PC-3 (cell line): ENCODE data around the gene CCR2. TPM values are rescaled to one million over a fixed set of nuclear protein-coding genes. Genes with fewer than 3 reads are reported as not detected.
"Not testable (repeated sequence)": the region's sequence is repeated elsewhere in the genome, so short reads cannot be mapped to it uniquely, and the experiment has no call there.

Experiments
- ATAC-seq: fragments of 200-7000 bp; cut with Tn5 transposase; 2 replicates; pipeline ENCODE4 v1.9.1; 2020; ENCODE audit warnings: mild to moderate bottlenecking, moderate library complexity
- BruUV-seq: library from RNA; stranded (reverse); fragments of 400-500 nt; replicated peaks from 2 replicates; lab custom pipeline; 2021; lab: Mats Ljungman, UMichigan
- CTCF ChIA-PET: fragments of 300-600 bp; sonication (Branson Sonifier 250); formaldehyde crosslinking; loops from one replicate; lab custom pipeline; 2022; ENCODE audit warnings: antibody characterized with exemption; lab: Charles Lee
- POLR2A ChIA-PET: fragments of 300-600 bp; sonication (Branson Sonifier 250); formaldehyde crosslinking; loops from one replicate; lab custom pipeline; 2022; ENCODE audit warnings: antibody characterized with exemption; ENCODE audit not compliant: unreplicated experiment; lab: Charles Lee
- DNase-seq: peaks from one replicate; pipeline ENCODE4 v3.0.0-alpha.2; 2015
- H2AFZ ChIP-seq: fragments of 300-600 bp; sonication (generic); 2 replicates; pipeline ENCODE4 v1.6.0; 2016; ENCODE audit warnings: antibody characterized with exemption, low read length
- H3F3A ChIP-seq: fragments of 300-600 bp; sonication (generic); one replicate; pipeline ENCODE4 v1.6.0; 2017; ENCODE audit warnings: antibody characterized with exemption, low read length, control low read depth, mild to moderate bottlenecking; ENCODE audit not compliant: unreplicated experiment
- H3K27ac ChIP-seq: fragments of 300-600 bp; sonication (generic); 2 replicates; pipeline ENCODE4 v1.5.1; 2016; ENCODE audit warnings: mild to moderate bottlenecking, low read length
- H3K27me3 ChIP-seq: fragments of 300-600 bp; sonication (generic); 2 replicates; pipeline ENCODE4 v1.6.1; 2016; ENCODE audit warnings: low read length, mixed read lengths
- H3K36me3 ChIP-seq: fragments of 300-600 bp; sonication (generic); 2 replicates; pipeline ENCODE4 v1.6.1; 2016; ENCODE audit warnings: low read depth, mixed run types, low read length, mixed read lengths
- H3K4me1 ChIP-seq: fragments of 300-600 bp; sonication (generic); 2 replicates; pipeline ENCODE4 v1.5.1; 2016; ENCODE audit warnings: low read length; ENCODE audit not compliant: insufficient read depth
- H3K4me2 ChIP-seq: fragments of 300-600 bp; sonication (generic); 2 replicates; pipeline ENCODE4 v1.6.0; 2016; ENCODE audit warnings: low read length
- H3K4me3 ChIP-seq: fragments of 300-600 bp; sonication (generic); 2 replicates; pipeline ENCODE4 v1.5.1; 2016; ENCODE audit warnings: mild to moderate bottlenecking, low read length, mixed read lengths
- H3K79me2 ChIP-seq: fragments of 300-600 bp; sonication (generic); 2 replicates; pipeline ENCODE4 v1.6.1; 2017; ENCODE audit warnings: low read length, mixed read lengths
- H3K9ac ChIP-seq: fragments of 300-600 bp; sonication (generic); 2 replicates; pipeline ENCODE4 v1.6.0; 2016; ENCODE audit warnings: mild to moderate bottlenecking, low read length
- H3K9me2 ChIP-seq: fragments of 300-600 bp; sonication (generic); replicated peaks from 2 replicates; pipeline ENCODE4 v1.6.1; 2016; ENCODE audit warnings: mixed run types, low read length, mixed read lengths
- H3K9me3 ChIP-seq: fragments of 300-600 bp; sonication (generic); 2 replicates; pipeline ENCODE4 v1.6.1; 2016; ENCODE audit warnings: low read length, mixed read lengths
- H4K20me1 ChIP-seq: fragments of 300-600 bp; sonication (generic); 2 replicates; pipeline ENCODE4 v1.6.1; 2016; ENCODE audit warnings: low read length, mixed read lengths
- CTCF ChIP-seq: fragments of 300-600 bp; sonication (generic); conservative IDR thresholded peaks from 2 replicates; pipeline ENCODE4 v1.5.1; 2017; ENCODE audit warnings: antibody characterized with exemption, low read depth, mild to moderate bottlenecking, low read length
- EZH2 ChIP-seq: fragments of 300-600 bp; sonication (generic); IDR thresholded peaks from one replicate; pipeline ENCODE4 v1.6.1; 2017; ENCODE audit warnings: antibody characterized with exemption, mild to moderate bottlenecking, low read length; ENCODE audit not compliant: unreplicated experiment
- EZH2phosphoT487 ChIP-seq: fragments of 300-600 bp; sonication (generic); IDR thresholded peaks from 2 replicates; pipeline ENCODE4 v1.6.1; 2018; ENCODE audit warnings: mild to moderate bottlenecking, antibody characterized with exemption, low read length, borderline replicate concordance
- intact Hi-C: fragments of 100-400 bp; cut with micrococcal nuclease; formaldehyde crosslinking; loops from 2 replicates; pipeline ENCODE4 v1.9.0; 2023
- total RNA-seq: library from RNA; depleted of rRNA; stranded (reverse); fragments of >200 nt; gene quantifications from 2 replicates; pipeline ENCODE4 v1.2.3, GENCODE V29; 2014

CCR2 gene
- total RNA-seq, 1 experiment from 2014 or later, result not detected

DNA sequence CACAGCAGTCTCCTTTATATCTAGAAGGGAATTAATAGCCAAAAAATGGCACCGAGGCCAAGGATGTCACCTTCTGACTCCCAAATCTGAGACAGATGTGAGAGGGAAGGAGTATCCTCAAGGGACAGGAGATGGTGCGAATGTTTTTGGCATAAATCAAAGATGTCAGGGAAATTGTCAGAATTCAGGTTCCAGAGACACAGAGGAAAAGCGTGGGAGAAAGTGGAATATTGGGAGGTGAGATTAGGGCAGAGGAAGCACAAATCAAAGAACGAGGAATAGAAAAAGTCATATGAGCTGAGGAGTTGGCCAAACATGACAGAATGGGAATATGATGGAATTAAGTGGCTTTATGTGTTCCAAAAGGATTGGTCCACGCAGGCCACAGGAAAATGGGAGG is 46.9 kb downstream of the CCR2 start:
- H3K27ac ChIP-seq, result no peak overlapping the region
- H4K20me1 ChIP-seq, result no peaks in the 10 kb centered on the region
- BruUV-seq, result no TSS peak
- ChIA-PET POLR2A (no interaction called here), CTCF (no interaction called here)
- H3K4me3 ChIP-seq, result no peak overlapping the region
- H3K27me3 ChIP-seq, result no peaks in the 10 kb centered on the region
- peaks cover 23% of the 10 kb centered on the region for H3K4me1 ChIP-seq
- H3K79me2 ChIP-seq, result no peaks in the 10 kb centered on the region
- no peaks in the 10 kb centered on the region for H3K9me3 ChIP-seq
- no peak for DNase-seq
- no peak overlapping the region for H3K9ac ChIP-seq
- no peaks in the 10 kb centered on the region for H3F3A ChIP-seq
- intact Hi-C loops, result no loop called here
- H3K36me3 ChIP-seq, result no peaks in the 10 kb centered on the region
- H2AFZ ChIP-seq, result no peak overlapping the region
- H3K9me2 ChIP-seq, result no peaks in the 10 kb centered on the region
- ATAC-seq, result no peak
- TF ChIP-seq EZH2phosphoT487 (no peak), CTCF (no peak), EZH2 (no peak)
- H3K4me2 ChIP-seq, result no peak overlapping the region

DNA sequence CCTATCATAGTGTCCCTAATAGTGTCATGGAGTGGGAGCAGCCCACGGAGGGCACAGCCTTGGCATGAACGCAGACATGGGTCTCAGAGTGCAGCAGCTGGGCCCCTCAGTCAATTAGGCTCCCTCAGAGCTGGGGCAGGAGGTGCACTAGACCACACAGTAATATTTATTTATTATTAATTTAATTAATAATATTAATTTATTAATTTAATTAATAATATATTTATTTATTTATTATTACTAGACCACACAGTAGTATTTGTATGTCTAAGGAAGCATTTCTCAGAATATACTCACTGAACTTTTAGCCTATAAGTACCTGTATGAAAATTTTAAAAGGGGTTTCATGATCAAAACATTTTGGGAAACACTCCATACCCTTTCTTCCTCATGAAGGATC is 47.7 kb downstream of the CCR2 start:
- no peaks in the 10 kb centered on the region for H3F3A ChIP-seq
- H3K9me3 ChIP-seq, result no peaks in the 10 kb centered on the region
- no peaks in the 10 kb centered on the region for H3K36me3 ChIP-seq
- no peak overlapping the region for H3K27ac ChIP-seq
- CTCF ChIA-PET, result no interaction called here
- no TSS peak for BruUV-seq
- H3K79me2 ChIP-seq, result no peaks in the 10 kb centered on the region
- no peaks in the 10 kb centered on the region for H4K20me1 ChIP-seq
- TF ChIP-seq CTCF (no peak), EZH2 (no peak), EZH2phosphoT487 (no peak)
- peaks cover 30% of the 10 kb centered on the region for H3K4me1 ChIP-seq
- H2AFZ ChIP-seq, result no peak overlapping the region
- no peak overlapping the region for H3K4me3 ChIP-seq
- no peaks in the 10 kb centered on the region for H3K27me3 ChIP-seq
- H3K4me2 ChIP-seq, result no peak overlapping the region
- POLR2A ChIA-PET, result no interaction called here
- H3K9ac ChIP-seq, result no peak overlapping the region
- ATAC-seq (no peak), DNase-seq (no peak)
- no peaks in the 10 kb centered on the region for H3K9me2 ChIP-seq
- intact Hi-C loops, result no loop called here

DNA sequence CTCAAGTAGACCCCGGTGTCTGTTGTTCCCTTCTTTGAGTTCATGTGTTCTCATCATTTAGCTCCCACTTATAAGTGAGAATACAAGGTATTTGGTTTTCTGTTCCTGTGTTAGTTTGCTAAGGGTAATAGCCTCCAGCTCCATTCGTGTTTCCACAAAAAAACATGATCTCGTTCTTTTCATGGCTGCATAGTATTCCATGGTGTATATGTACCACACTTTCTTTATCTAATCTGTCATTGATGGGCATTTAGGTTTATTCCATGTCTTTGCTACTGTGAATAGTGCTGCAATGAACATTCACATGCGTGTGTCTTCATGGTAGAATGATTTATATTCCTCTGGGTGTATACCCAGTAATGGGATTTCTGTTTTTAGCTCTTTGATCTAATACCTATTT is 49.0 kb downstream of the CCR2 start:
- H3K27me3 ChIP-seq, H4K20me1 ChIP-seq, BruUV-seq, H2AFZ ChIP-seq, H3K4me3 ChIP-seq, H3K9me3 ChIP-seq, CTCF ChIA-PET, H3K4me2 ChIP-seq, H3K79me2 ChIP-seq, intact Hi-C loops, DNase-seq, H3K9ac ChIP-seq, H3K27ac ChIP-seq, POLR2A ChIA-PET, H3K9me2 ChIP-seq, ATAC-seq, H3K36me3 ChIP-seq, H3F3A ChIP-seq: not testable (repeated sequence)
- peaks cover 41% of the 10 kb centered on the region for H3K4me1 ChIP-seq
